ENCODE results near the gene MCMBP.
"Not testable (repeated sequence)": the region's sequence is repeated elsewhere in the genome, so short reads cannot be mapped to it uniquely, and the experiment has no call there.

Gene MCMBP

GRCh38 chr10:119878524-119878923 lies 5.9 kb upstream of the MCMBP start:
- TF ChIP-seq PPARA (CRISPR knock-in tag; IDR thresholded peaks at IDR 0.05; ENCODE audit: borderline replicate concordance) (no peak), ZFP3 (CRISPR knock-in tag; IDR thresholded peaks at IDR 0.05) (no peak), TCF4 (CRISPR knock-in tag; IDR thresholded peaks at IDR 0.05; ENCODE audit: borderline replicate concordance) (no peak), ZNF565 (CRISPR knock-in tag; conservative IDR thresholded peaks at IDR 0.05; ENCODE audit: low read depth) (no peak), TOX (CRISPR knock-in tag; IDR thresholded peaks at IDR 0.05; ENCODE audit: borderline replicate concordance) (no peak), ISL1 (CRISPR knock-in tag; IDR thresholded peaks at IDR 0.05) (no peak), TSHZ2 (CRISPR knock-in tag; IDR thresholded peaks at IDR 0.05) (no peak)
- no peak for ATAC-seq

- TF ChIP-seq SNAI2 (CRISPR knock-in tag; IDR thresholded peaks at IDR 0.05) (no peak), POU6F1 (CRISPR knock-in tag; IDR thresholded peaks at IDR 0.05; ENCODE audit: borderline replicate concordance, low read depth) (no peak), GLIS3 (CRISPR knock-in tag; IDR thresholded peaks at IDR 0.05) (no peak), CSDC2 (CRISPR knock-in tag; IDR thresholded peaks at IDR 0.05) (no peak), ZFP30 (CRISPR knock-in tag; IDR thresholded peaks at IDR 0.05) (no peak)
- ATAC-seq: peak; percentile 97
These were observed 428 bp upstream of the MCMBP start for GRCh38 chr10:119872860-119873681.

- ATAC-seq: peak; percentile 27
- TF ChIP-seq POU6F1 (CRISPR knock-in tag; IDR thresholded peaks at IDR 0.05; ENCODE audit: borderline replicate concordance, low read depth) (no peak), ESRRG (CRISPR knock-in tag; IDR thresholded peaks at IDR 0.05) (no peak), ZFP3 (CRISPR knock-in tag; IDR thresholded peaks at IDR 0.05) (peak; percentile 54; the same call in 1 of the 2 replicates), TSHZ2 (CRISPR knock-in tag; IDR thresholded peaks at IDR 0.05) (no peak)
These were observed 598 bp downstream of the MCMBP start for GRCh38 chr10:119871881-119872609.

- not testable (repeated sequence) for ATAC-seq
These were observed 3.2 kb downstream of the MCMBP start for GRCh38 chr10:119869398-119869797.

GRCh38 chr10:119867317-119867716 lies 5.3 kb downstream of the MCMBP start:
- no peak for ATAC-seq
- TF ChIP-seq ESRRG (CRISPR knock-in tag; IDR thresholded peaks at IDR 0.05) (no peak), ZC3H10 (CRISPR knock-in tag; IDR thresholded peaks at IDR 0.05) (no peak), POU6F1 (CRISPR knock-in tag; IDR thresholded peaks at IDR 0.05; ENCODE audit: borderline replicate concordance, low read depth) (no peak), PPARA (CRISPR knock-in tag; IDR thresholded peaks at IDR 0.05; ENCODE audit: borderline replicate concordance) (no peak), TOX (CRISPR knock-in tag; IDR thresholded peaks at IDR 0.05; ENCODE audit: borderline replicate concordance) (no peak), ZFP30 (CRISPR knock-in tag; IDR thresholded peaks at IDR 0.05) (no peak), GLIS3 (CRISPR knock-in tag; IDR thresholded peaks at IDR 0.05) (no peak)
